Endothelial cell (in vitro differentiated cells): ENCODE results near the gene CDH2. TPM values are rescaled to one million over a fixed set of nuclear protein-coding genes. Genes with fewer than 3 reads are reported as not detected.

Source experiments
- DNase-seq: peaks from one replicate; pipeline ENCODE4 v3.0.0; 2021; ENCODE audit warnings: low spot score
- H3K27ac Mint-ChIP-seq: one replicate; pipeline ENCODE4 v1.8.0; 2021; ENCODE audit warnings: mixed read lengths, inconsistent platforms; ENCODE audit not compliant: unreplicated experiment
- H3K27me3 Mint-ChIP-seq: one replicate; pipeline ENCODE4 v1.8.0; 2021; ENCODE audit warnings: mild to moderate bottlenecking, moderate library complexity, mixed read lengths, inconsistent platforms; ENCODE audit not compliant: unreplicated experiment
- H3K36me3 Mint-ChIP-seq: one replicate; pipeline ENCODE4 v1.8.0; 2021; ENCODE audit warnings: mild to moderate bottlenecking, low read depth, mixed read lengths, inconsistent platforms; ENCODE audit not compliant: unreplicated experiment
- H3K4me1 Mint-ChIP-seq: one replicate; pipeline ENCODE4 v1.8.0; 2021; ENCODE audit warnings: mild to moderate bottlenecking, mixed read lengths, inconsistent platforms; ENCODE audit not compliant: unreplicated experiment
- H3K4me3 Mint-ChIP-seq: one replicate; pipeline ENCODE4 v1.8.0; 2021; ENCODE audit warnings: mild to moderate bottlenecking, mixed read lengths, inconsistent platforms; ENCODE audit not compliant: unreplicated experiment
- H3K9me3 Mint-ChIP-seq: one replicate; pipeline ENCODE4 v1.8.0; 2021; ENCODE audit warnings: mixed read lengths, inconsistent platforms; ENCODE audit not compliant: unreplicated experiment
- CTCF ChIP-seq: fragments of 200-600 bp; sonication (generic); IDR thresholded peaks from one replicate; pipeline ENCODE4 v1.5.0; 2021; ENCODE audit warnings: antibody characterized with exemption; ENCODE audit not compliant: unreplicated experiment
- long read RNA-seq: library from polyadenylated mRNA; unstranded; transcript quantifications from one replicate; pipeline ENCODE4 v2.0.0, GENCODE V29; 2020; ENCODE audit not compliant: unreplicated experiment
- total RNA-seq: library from RNA; stranded (reverse); fragmentation: NEBNext Ultra II Directional; extraction: Animal tissue kit (Norgen Biotek cat#: 25700); gene quantifications from one replicate; pipeline ENCODE4 v1.2.1, GENCODE V29; 2021; ENCODE audit not compliant: unreplicated experiment

The CDH2 gene
- 162 TPM for total RNA-seq
- long read RNA-seq, full-length matches to known transcripts, result 9 of 17 reads
- long read RNA-seq, partial matches to known transcripts, result 5 of 17 reads
- long read RNA-seq, other reads (novel, unspliced or antisense), result 3 of 17 reads

- peak; percentile 39 for TF ChIP-seq CTCF
- H3K36me3 Mint-ChIP-seq, result peaks cover 16% of the 10 kb centered on the region
- peak; percentile 71 for DNase-seq
- peak within 1 kb of the TSS; percentile 74 for H3K27ac Mint-ChIP-seq
- peak within 1 kb of the TSS; percentile 97 for H3K4me3 Mint-ChIP-seq
- no peaks in the 10 kb centered on the region for H3K9me3 Mint-ChIP-seq
- peaks cover 20% of the 10 kb centered on the region for H3K4me1 Mint-ChIP-seq
- peaks cover 14% of the 10 kb centered on the region for H3K27me3 Mint-ChIP-seq
Observed at GRCh38 chr18:28176948-28177827, at the start of gene CDH2. CDH2 (minus strand) TSS chr18:28177130; CDS start chr18:28177022, 108 bp downstream.

GRCh38 chr18:28212060-28212459, 35.1 kb upstream of the CDH2 start:
- H3K4me3 Mint-ChIP-seq, result no peak overlapping the region
- no peaks in the 10 kb centered on the region for H3K27me3 Mint-ChIP-seq
- H3K27ac Mint-ChIP-seq, result no peak overlapping the region

GRCh38 chr18:28208712-28209265, 31.9 kb upstream of the CDH2 start:
- Mint-ChIP-seq H3K27ac (no peak overlapping the region), H3K9me3 (no peaks in the 10 kb centered on the region), H3K27me3 (no peaks in the 10 kb centered on the region), H3K4me1 (no peaks in the 10 kb centered on the region), H3K4me3 (no peak overlapping the region), H3K36me3 (no peaks in the 10 kb centered on the region)
- no peak for DNase-seq
- no peak for TF ChIP-seq CTCF

More at GRCh38 chr18:28212060-28212459, 35.1 kb upstream of the CDH2 start:
- no peaks in the 10 kb centered on the region for H3K9me3 Mint-ChIP-seq
- DNase-seq, result no peak
- no peak for TF ChIP-seq CTCF
- H3K36me3 Mint-ChIP-seq, result no peaks in the 10 kb centered on the region
- H3K4me1 Mint-ChIP-seq, result no peaks in the 10 kb centered on the region

GRCh38 chr18:28208268-28208667, 31.3 kb upstream of the CDH2 start:
- Mint-ChIP-seq H3K4me3 (no peak overlapping the region), H3K36me3 (no peaks in the 10 kb centered on the region), H3K27ac (no peak overlapping the region), H3K27me3 (no peaks in the 10 kb centered on the region), H3K4me1 (no peaks in the 10 kb centered on the region), H3K9me3 (no peaks in the 10 kb centered on the region)
- no peak for TF ChIP-seq CTCF
- DNase-seq, result no peak

GRCh38 chr18:28204154-28204553, 27.2 kb upstream of the CDH2 start:
- Mint-ChIP-seq H3K4me1 (no peaks in the 10 kb centered on the region), H3K27ac (no peak overlapping the region), H3K4me3 (no peak overlapping the region), H3K9me3 (no peaks in the 10 kb centered on the region), H3K36me3 (no peaks in the 10 kb centered on the region), H3K27me3 (peaks cover 3% of the 10 kb centered on the region)
- no peak for TF ChIP-seq CTCF
- DNase-seq, result no peak
